ENCODE data around the gene IL17RE.

Gene IL17RE

DNA sequence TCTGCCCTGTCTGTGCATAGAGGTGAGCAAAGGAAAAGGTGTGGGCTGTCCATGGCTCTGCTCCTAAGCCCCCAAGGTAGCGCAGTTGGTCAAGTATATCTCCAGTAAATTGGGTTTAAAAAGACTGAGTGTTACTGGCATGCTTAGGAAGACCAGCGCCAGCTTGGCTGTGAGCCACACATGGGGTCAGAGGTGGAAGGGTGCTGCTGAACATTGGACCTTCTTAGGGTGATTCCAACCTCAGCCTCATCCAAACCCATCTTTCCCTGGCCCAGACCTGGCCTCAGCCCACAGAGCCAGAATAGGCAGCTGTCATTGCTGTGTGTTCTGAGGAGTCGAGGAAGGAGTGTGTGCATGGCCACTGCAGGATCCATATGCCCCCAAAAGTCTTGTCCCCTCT is 5.6 kb downstream of the IL17RE start:
- Mint-ChIP-seq H3K36me3 (ENCODE audit: low read depth) (no peaks in the 10 kb centered on the region), H3K27ac (no peak overlapping the region), H3K4me3 (no peak overlapping the region), H3K9me3 (no peaks in the 10 kb centered on the region), H3K4me1 (peaks cover 22% of the 10 kb centered on the region), H3K27me3 (peaks cover 3% of the 10 kb centered on the region)
- DNase-seq (no peak), ATAC-seq (no peak)

- H3K4me3 Mint-ChIP-seq, result no peak overlapping the region
- peaks cover 6% of the 10 kb centered on the region for H3K27me3 Mint-ChIP-seq
- H3K27ac Mint-ChIP-seq, result no peak overlapping the region
- H3K4me1 Mint-ChIP-seq, result peaks cover 16% of the 10 kb centered on the region
- no peaks in the 10 kb centered on the region for H3K9me3 Mint-ChIP-seq
- peak; percentile 21 for ATAC-seq
- H3K36me3 Mint-ChIP-seq (ENCODE audit: low read depth), result no peaks in the 10 kb centered on the region
- no peak for DNase-seq
Measured at GRCh38 chr3:9909221-9910013, 6.8 kb downstream of the IL17RE start.

- H3K27me3 Mint-ChIP-seq, result peaks cover 6% of the 10 kb centered on the region
- no peaks in the 10 kb centered on the region for H3K36me3 Mint-ChIP-seq (ENCODE audit: low read depth)
- peaks cover 27% of the 10 kb centered on the region for H3K4me1 Mint-ChIP-seq
- no peak overlapping the region for H3K4me3 Mint-ChIP-seq
- ATAC-seq (no peak), DNase-seq (no peak)
- no peak overlapping the region for H3K27ac Mint-ChIP-seq
- H3K9me3 Mint-ChIP-seq, result no peaks in the 10 kb centered on the region
Measured at GRCh38 chr3:9911863-9912262, 9.2 kb downstream of the IL17RE start.

GRCh38 chr3:9912294-9912935 is 9.8 kb downstream of the IL17RE start:
- Mint-ChIP-seq H3K9me3 (no peaks in the 10 kb centered on the region), H3K36me3 (ENCODE audit: low read depth) (no peaks in the 10 kb centered on the region), H3K4me1 (peaks cover 27% of the 10 kb centered on the region), H3K27me3 (peaks cover 6% of the 10 kb centered on the region), H3K4me3 (no peak overlapping the region), H3K27ac (no peak overlapping the region)
- ATAC-seq, result no peak
- DNase-seq, result no peak

GRCh38 chr3:9913601-9914000 is 11.0 kb downstream of the IL17RE start:
- DNase-seq, result no peak
- H3K4me1 Mint-ChIP-seq, result peaks cover 27% of the 10 kb centered on the region
- H3K27ac Mint-ChIP-seq, result no peak overlapping the region
- H3K27me3 Mint-ChIP-seq, result peaks cover 6% of the 10 kb centered on the region
- H3K9me3 Mint-ChIP-seq, result no peaks in the 10 kb centered on the region
- H3K4me3 Mint-ChIP-seq, result no peak overlapping the region
- no peaks in the 10 kb centered on the region for H3K36me3 Mint-ChIP-seq (ENCODE audit: low read depth)
- no peak for ATAC-seq

DNA sequence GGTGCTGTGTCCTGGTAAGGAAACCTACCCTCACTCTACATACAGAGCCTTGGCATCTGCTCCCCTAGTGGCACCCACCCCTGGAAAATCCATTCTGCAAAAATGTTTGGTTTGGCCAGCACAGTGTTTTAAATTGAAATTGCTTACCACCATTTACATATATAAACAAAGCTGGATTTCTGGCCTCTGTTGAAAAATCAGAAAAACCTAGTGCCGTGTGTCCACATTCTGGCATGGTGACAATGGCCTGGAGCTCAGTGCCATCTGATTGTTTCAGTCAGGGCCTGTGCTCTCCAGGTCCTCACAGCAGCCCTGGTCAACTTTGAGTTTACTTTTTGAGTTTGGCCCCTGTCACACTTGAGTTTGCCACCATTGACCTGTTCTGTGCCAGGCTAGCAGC is 11.4 kb downstream of the IL17RE start:
- Mint-ChIP-seq H3K36me3 (ENCODE audit: low read depth) (no peaks in the 10 kb centered on the region), H3K4me1 (peaks cover 27% of the 10 kb centered on the region), H3K27ac (no peak overlapping the region), H3K27me3 (peaks cover 6% of the 10 kb centered on the region), H3K9me3 (no peaks in the 10 kb centered on the region), H3K4me3 (no peak overlapping the region)
- ATAC-seq, result no peak
- DNase-seq, result no peak

DNA sequence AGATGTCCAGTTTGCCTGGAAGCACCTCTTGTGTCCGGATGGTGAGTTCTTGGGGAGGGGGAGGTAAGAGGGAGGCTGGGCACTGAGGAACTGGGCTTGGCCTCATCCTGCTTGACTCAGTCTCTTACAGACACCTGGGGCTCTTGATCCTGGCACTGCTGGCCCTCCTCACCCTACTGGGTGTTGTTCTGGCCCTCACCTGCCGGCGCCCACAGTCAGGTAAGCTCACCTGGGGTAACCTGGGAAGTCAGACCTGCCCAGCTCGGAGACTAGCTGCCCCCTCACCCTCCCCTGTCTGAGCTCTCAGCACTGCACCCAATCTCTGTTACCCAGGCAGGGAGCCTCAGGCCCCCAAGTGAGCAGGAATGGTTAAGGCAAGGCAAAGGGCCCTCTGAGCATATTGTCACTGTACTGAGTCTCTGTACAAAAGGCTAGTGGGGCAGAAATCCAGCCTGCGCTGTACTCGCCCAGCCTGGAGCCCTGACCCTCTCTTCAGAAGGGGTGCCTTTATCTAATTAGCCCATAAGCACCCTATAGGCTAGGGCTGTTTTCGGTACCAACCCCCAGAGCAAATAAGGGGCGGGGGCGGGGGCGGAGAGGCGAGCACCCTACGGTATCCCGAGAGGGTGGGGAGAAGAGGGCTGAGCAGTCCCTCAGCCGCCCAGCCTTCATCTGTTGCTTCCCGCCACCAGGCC is 12.1 kb downstream of the IL17RE start:
- peaks cover 5% of the 10 kb centered on the region for H3K27me3 Mint-ChIP-seq
- DNase-seq (no peak), ATAC-seq (no peak)
- no peak overlapping the region for H3K27ac Mint-ChIP-seq
- H3K36me3 Mint-ChIP-seq (ENCODE audit: low read depth), result no peaks in the 10 kb centered on the region
- no peaks in the 10 kb centered on the region for H3K9me3 Mint-ChIP-seq
- peaks cover 20% of the 10 kb centered on the region for H3K4me1 Mint-ChIP-seq
- no peak overlapping the region for H3K4me3 Mint-ChIP-seq

DNA sequence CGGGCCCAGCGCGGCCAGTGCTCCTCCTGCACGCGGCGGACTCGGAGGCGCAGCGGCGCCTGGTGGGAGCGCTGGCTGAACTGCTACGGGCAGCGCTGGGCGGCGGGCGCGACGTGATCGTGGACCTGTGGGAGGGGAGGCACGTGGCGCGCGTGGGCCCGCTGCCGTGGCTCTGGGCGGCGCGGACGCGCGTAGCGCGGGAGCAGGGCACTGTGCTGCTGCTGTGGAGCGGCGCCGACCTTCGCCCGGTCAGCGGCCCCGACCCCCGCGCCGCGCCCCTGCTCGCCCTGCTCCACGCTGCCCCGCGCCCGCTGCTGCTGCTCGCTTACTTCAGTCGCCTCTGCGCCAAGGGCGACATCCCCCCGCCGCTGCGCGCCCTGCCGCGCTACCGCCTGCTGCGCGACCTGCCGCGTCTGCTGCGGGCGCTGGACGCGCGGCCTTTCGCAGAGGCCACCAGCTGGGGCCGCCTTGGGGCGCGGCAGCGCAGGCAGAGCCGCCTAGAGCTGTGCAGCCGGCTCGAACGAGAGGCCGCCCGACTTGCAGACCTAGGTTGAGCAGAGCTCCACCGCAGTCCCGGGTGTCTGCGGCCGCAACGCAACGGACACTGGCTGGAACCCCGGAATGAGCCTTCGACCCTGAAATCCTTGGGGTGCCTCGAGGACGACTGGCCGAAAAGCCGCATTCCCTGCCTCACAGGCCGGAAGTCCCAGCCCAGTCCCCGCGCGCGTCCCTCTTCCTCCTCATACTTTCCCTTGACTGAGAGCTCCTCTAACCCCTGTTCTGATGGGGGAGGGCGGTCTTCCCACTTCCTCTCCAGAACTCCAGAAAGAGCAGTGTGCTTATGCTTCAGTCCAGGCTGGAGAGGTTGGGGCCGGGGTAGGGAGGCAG is 12.8 kb downstream of the IL17RE start:
- Mint-ChIP-seq H3K27me3 (peaks cover 3% of the 10 kb centered on the region), H3K9me3 (no peaks in the 10 kb centered on the region), H3K4me1 (peaks cover 19% of the 10 kb centered on the region), H3K36me3 (ENCODE audit: low read depth) (no peaks in the 10 kb centered on the region), H3K4me3 (peak overlapping the region; percentile 68), H3K27ac (peak overlapping the region; percentile 59)
- DNase-seq, result peak; percentile 47
- ATAC-seq, result peak; percentile 55

GRCh38 chr3:9916346-9916733 is 13.7 kb downstream of the IL17RE start:
- Mint-ChIP-seq H3K9me3 (no peaks in the 10 kb centered on the region), H3K27ac (peak overlapping the region; percentile 18), H3K4me1 (peaks cover 19% of the 10 kb centered on the region), H3K4me3 (peak overlapping the region; percentile 38), H3K36me3 (ENCODE audit: low read depth) (no peaks in the 10 kb centered on the region), H3K27me3 (peaks cover 3% of the 10 kb centered on the region)
- DNase-seq (no peak), ATAC-seq (no peak)

- peak; percentile 76 for ATAC-seq
Measured at GRCh38 chr3:9916734-9917680, 14.4 kb downstream of the IL17RE start, which contains the start of gene IL17RC. Gene IL17RC, plus strand, starts transcription at chr3:9917098. Its CDS starts 218 bp downstream, at chr3:9917316.

GRCh38 chr3:9917820-9918219 is 15.2 kb downstream of the IL17RE start:
- no peaks in the 10 kb centered on the region for H3K36me3 Mint-ChIP-seq (ENCODE audit: low read depth)
- ATAC-seq (no peak), DNase-seq (no peak)
- no peak overlapping the region for H3K4me3 Mint-ChIP-seq
- no peaks in the 10 kb centered on the region for H3K9me3 Mint-ChIP-seq
- peaks cover 12% of the 10 kb centered on the region for H3K4me1 Mint-ChIP-seq
- no peak overlapping the region for H3K27ac Mint-ChIP-seq
- peaks cover 3% of the 10 kb centered on the region for H3K27me3 Mint-ChIP-seq

More at GRCh38 chr3:9916734-9917680, 14.4 kb downstream of the IL17RE start, which contains the start of gene IL17RC:
- Mint-ChIP-seq H3K27ac (peak within 1 kb of the TSS; percentile 59), H3K4me3 (peak within 1 kb of the TSS; percentile 68), H3K27me3 (peaks cover 3% of the 10 kb centered on the region), H3K36me3 (ENCODE audit: low read depth) (no peaks in the 10 kb centered on the region), H3K9me3 (no peaks in the 10 kb centered on the region), H3K4me1 (peaks cover 18% of the 10 kb centered on the region)
- peak; percentile 53 for DNase-seq

GRCh38 chr3:9918261-9919038 is 15.8 kb downstream of the IL17RE start:
- ATAC-seq (no peak), DNase-seq (no peak)
- H3K9me3 Mint-ChIP-seq, result no peaks in the 10 kb centered on the region
- H3K27ac Mint-ChIP-seq, result no peak overlapping the region
- H3K36me3 Mint-ChIP-seq (ENCODE audit: low read depth), result no peaks in the 10 kb centered on the region
- peaks cover 12% of the 10 kb centered on the region for H3K4me1 Mint-ChIP-seq
- peaks cover 2% of the 10 kb centered on the region for H3K27me3 Mint-ChIP-seq
- no peak overlapping the region for H3K4me3 Mint-ChIP-seq

DNA sequence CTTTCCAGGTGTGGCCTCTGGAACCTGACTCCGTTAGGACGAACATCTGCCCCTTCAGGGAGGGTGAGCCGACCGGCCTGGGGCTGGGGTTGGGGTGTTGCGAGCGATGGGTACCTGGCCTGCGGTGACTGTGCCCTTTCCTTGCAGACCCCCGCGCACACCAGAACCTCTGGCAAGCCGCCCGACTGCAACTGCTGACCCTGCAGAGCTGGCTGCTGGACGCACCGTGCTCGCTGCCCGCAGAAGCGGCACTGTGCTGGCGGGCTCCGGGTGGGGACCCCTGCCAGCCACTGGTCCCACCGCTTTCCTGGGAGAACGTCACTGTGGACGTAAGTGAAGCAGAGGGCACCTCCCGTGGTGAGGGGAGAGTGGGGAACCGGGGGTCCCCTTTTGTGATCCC is 25.5 kb downstream of the IL17RE start:
- Mint-ChIP-seq H3K27me3 (peaks cover 2% of the 10 kb centered on the region), H3K4me1 (peaks cover 12% of the 10 kb centered on the region), H3K4me3 (no peak overlapping the region), H3K27ac (no peak overlapping the region), H3K36me3 (ENCODE audit: low read depth) (no peaks in the 10 kb centered on the region), H3K9me3 (no peaks in the 10 kb centered on the region)
- DNase-seq (no peak), ATAC-seq (no peak)
